HG03108 (cell line): ENCODE results near the gene TCEANC.
"Not testable (repeated sequence)": the region's sequence is repeated elsewhere in the genome, so short reads cannot be mapped to it uniquely, and the experiment has no call there.

Experiments
- ATAC-seq: cut with Tn5 transposase; IDR thresholded peaks from one replicate; pipeline ENCODE4 v1.9.1; 2021; ENCODE audit warnings: moderate library complexity; ENCODE audit not compliant: unreplicated experiment

The TCEANC gene, protein sequence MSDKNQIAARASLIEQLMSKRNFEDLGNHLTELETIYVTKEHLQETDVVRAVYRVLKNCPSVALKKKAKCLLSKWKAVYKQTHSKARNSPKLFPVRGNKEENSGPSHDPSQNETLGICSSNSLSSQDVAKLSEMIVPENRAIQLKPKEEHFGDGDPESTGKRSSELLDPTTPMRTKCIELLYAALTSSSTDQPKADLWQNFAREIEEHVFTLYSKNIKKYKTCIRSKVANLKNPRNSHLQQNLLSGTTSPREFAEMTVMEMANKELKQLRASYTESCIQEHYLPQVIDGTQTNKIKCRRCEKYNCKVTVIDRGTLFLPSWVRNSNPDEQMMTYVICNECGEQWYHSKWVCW

DNA sequence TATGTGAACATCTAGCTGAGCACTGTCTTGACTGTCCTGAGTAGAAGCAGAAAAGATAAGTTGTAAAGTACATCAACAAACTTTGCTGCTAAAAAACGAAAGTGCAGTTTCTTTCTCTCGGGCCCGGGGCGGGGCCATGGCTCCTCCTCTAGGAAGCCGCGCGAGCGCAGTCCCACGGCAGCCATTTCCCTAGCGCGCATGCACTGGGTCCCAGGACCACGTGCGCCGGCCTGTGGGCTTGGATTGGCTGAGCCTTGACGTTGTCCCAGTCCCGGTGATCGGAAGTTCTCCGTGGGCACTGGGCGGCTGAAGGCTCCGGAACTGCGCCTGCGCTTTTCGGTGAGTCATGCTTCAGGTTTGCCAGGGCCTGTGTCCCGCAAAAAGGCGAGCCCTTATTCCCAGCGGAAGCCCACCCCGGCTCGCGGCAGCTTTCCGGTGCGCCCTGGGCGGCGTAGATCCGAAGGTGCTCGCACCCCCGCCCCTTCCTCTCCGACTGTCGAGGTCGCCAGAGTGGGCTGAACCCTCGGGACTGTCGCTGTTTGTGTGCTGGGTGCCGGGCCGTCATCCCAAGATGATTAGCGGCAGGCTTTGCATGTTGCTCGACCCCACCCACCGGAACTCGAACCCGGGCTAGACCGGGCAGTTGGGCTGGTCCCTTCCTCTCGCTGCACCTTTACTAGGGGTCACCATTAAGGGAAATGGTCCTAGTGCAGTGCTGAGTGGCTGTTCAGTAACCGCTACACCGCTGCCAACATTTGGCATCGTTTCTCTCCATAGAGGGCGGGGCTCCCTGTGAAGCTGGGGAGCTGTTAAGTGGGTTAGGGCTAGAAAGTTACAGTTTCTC lies at the start of gene TCEANC:
TCEANC (plus strand) TSS at position 292 of the 844 bp plus-strand sequence. CDS start 9,368 bp downstream, outside the sequence.
- ATAC-seq: peak; percentile 95

DNA sequence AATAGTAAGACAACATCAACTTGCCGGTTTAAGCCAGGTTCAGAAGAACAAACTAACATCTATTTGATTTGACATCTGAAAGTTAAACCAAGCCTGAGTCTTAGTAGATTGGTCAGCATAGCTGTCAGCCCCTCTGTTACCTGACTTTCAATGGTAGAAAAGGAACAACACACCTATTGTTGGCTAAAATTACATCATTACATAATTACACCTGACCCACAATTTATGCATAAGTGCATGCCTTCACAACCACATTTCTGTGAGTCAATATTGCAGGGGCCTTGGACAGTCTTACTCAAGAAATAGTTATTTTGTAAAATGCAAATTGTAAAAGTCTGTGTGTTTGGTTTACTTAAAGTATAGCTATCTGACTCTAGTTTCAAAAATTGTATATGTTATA lies 47.3 kb upstream of the TCEANC start:
- ATAC-seq: no peak

DNA sequence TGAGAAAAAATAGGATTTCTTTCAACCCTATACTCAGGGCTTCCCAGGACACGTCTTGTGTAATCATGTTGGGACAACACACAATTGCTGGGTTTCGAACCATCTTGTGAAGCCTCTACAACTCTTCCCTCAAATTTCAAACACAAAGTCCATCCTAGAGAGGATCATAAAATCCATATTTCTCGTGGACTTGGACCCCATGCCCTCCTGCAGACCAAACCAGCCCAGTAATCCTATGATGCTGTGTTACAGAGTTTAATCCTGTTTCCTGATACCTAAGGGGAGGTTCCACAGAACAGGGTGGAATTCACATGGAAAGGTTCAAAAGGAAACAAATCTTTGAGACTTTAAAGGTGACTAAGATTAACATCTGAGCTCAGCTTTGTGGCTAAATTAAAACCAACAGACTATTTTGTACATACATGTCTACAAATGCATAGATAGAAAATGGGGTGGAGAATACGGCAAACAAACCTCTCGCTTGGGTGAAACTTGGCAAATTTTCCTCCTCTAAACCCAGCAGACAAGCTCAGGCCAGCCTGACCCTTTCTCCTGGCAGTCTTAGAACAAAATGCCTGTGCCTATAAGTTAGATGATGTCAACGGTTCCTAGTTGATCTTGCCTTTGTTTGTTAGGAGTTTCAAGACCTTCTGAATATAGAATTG lies 45.5 kb upstream of the TCEANC start:
- ATAC-seq: no peak

DNA sequence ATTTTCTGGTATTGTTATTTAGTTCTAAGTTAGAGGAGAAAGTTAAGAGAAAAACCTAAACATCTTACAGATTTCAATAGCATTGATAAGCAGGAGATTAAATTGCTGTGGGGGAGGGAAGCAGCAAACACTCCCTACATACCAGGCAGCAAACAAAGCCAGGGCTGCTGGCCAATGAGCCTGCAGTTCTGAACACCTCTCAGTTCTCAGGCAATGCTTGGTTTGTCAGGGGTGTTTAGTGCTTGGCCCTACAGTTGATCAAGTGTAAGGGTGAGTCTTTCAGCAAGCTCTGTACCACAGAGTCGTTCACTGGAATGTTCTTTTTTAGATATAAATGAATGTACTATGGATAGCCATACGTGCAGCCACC lies 45.0 kb upstream of the TCEANC start:
- ATAC-seq: no peak

DNA sequence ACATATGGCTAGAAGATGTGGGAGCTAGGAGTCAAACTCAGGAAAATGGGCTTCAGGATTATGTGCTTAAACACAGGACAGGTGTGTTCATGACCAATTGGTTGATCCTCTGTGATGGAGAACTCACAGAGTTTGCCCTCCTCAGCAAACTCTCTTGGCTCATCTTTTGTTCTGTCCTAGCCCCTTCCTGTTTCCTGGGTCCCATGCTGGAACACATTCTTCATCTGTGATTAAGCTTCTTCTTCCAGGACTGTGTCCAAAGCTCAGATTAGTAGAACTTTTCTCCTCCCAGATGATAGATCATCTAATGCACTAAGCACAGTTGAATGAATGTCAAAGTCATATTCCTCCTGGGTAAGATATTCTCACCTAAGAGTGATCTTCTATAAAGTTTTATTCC lies 38.8 kb upstream of the TCEANC start:
- ATAC-seq: no peak

DNA sequence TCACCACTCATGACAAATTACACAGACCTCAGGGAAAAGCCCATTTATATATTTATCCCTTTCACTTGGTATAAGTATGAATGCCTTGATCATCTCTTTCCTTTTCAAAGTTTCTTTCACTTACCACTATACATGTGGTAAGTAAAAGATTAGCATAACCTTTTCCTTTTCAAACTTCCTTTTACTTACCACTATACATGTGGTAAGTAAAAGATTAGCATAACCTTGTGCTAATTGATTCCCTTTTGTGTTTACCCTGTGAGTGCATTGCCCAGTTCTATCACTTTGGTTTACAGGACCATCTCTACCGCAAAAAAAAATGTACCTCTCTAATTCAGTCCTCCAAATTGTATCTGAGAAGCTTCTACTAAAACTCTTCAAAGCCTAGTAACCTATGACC lies 32.7 kb upstream of the TCEANC start:
- ATAC-seq: peak; percentile 63

DNA sequence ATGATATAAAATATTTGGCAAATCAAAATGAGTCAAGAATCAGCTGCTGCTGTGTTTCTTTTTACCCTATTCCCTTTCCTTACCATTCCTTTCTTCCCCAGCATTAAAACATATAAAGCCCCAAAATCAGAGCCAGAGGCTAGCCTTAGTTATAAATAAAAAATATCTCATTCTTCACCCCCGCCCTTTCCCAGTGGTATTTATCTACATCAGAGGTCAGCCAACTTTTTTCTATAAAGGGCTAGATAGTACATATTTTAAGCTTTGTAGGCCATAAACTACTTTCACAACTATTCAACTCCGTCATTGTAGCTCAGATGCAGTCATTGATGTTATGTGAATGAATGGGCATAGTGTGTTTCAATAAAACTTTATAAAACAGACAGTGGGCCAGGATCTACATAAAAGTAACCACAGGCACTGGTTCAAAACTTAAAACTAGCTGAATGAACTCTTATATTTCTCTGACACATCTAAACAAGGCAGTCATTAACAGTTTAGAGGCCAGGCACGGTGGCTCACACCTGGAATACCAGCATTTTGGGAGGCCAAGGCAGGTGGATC lies 30.5 kb upstream of the TCEANC start:
- no peak for ATAC-seq

DNA sequence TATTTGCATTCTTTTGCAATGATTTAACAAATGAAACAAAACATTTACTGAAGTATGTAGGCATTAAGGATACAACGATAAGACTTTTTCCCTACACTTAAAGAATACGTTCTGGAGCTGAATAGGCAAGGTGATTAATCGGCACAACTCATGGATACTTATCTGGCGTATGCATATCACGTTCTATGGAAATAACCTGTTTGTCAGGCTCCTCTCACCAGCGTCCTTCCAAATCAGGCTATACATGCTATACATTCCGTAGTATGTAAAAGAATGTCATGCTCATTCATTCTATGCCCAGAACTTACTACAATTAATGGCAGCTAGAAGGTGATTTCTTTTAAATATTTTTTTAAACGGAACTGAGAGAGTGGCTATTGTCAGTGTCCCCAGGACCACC lies 25.6 kb upstream of the TCEANC start:
- ATAC-seq: no peak

DNA sequence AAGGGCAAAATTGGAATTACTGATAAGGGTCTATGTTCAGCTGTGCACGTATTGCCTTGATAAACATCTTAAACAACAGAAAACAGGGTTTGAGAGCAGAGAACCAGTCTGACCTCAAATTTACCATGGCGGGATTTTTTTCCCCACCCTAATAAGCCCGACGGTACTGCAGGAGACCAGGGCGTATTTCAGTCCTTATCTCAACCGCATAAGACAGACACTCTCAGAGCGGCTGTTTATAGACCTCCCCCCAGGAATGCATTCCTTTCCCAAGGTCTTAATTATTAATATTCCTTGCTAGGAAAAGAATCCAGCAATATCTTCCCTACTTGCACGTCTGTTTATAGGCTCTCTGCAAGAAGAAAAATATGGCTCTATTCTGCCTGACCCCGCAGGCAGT lies 15.7 kb upstream of the TCEANC start:
- not testable (repeated sequence) for ATAC-seq

DNA sequence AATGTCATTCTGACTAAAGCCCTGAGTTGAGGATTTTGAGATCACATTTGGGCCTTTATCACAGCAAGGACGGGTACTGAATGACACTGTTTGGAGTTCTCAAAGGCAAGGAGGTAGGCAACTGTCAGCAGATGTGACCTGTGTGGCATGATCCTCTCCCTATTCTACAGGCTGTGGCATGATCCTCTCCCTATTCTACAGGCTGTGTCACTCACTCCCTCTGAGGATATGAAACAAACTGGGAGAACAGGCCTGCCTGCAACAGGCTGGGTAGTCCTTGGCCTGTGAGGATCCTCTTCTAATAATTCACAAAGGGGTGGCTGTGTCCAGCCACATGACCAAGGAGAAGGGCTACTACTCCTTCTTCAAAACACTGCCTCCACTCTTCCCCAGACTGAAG lies 14.9 kb upstream of the TCEANC start:
- no peak for ATAC-seq

DNA sequence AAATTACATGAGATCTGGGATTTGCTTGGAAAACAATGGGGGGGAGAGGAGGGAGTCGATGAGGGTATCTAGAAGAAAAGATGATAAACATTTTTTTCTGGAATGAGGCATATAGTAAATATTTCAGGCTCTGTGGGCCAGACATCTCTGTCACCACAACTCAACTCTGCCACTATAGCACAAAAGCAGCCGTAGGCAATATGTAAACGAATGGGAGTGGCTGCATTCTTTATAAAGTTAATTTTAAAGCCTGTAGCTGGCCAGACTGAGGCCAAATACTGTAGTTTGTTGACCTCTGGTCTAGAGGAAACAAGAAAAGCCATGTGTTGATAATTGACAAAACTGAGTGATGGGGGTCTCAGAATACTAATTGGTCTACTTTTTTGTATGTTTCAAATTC lies 14.1 kb upstream of the TCEANC start:
- ATAC-seq: no peak

DNA sequence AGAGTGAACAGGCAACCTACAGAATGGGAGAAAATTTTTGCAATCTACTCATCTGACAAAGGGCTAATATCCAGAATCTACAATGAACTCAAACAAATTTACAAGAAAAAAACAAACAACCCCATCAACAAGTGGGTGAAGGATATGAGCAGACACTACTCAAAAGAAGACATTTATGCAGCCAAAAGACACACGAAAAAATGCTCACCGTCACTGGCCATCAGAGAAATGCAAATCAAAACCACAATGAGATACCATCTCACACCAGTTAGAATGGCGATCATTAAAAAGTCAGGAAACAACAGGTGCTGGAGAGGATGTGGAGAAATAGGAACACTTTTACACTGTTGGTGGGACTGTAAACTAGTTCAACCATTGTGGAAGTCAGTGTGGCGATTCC lies 11.3 kb upstream of the TCEANC start:
- not testable (repeated sequence) for ATAC-seq

DNA sequence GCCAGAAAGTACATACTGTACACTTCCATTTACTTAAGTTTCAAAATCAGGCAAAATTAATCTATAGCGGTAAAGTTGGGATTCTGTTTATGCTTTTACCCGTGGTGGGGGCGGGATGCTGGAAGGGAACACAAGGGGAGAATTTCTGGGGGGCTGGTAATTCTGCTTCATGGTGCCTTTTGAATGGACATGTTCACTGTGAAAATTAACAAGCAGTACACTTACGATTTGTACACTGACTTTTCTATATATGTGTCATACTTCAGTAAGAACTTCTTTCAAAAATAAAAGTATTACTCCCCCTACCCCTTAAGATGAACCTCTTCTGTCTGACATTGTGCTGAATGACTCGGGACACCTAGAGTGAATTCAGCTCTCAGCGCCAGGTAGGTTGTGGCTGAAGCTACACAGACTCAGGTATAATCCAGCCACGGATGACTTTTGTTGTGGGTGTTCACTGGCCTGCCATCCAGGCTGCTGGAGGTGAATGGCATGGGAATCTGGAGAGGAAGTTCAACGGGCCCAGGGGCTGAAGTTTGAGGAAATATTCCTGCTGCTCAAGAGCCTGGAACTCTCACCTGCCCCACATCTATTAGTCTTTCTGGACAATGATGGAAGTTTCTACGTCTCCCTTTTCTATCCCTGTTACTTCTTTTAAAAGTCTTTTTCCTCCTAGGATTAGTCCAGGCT lies 7.3 kb upstream of the TCEANC start:
- no peak for ATAC-seq

DNA sequence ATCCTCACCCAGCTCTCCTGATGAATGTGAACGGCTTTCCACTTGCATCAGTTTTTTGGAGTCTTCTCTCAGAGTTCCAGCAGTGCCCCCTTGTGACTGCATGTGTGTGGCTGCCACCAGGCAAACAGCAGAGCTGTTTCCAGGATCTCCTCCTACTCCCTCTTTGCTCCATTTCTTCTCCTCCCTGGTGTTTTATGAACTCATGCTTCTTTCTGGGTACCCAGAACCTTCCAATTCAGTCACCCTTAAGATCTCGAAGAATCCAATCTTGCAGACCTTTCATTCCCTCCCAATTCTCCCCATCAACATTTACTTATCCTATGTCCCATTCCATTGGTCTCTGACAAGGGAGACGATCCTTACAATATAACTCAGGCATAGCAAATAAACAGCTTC lies 6.8 kb upstream of the TCEANC start:
- no peak for ATAC-seq

DNA sequence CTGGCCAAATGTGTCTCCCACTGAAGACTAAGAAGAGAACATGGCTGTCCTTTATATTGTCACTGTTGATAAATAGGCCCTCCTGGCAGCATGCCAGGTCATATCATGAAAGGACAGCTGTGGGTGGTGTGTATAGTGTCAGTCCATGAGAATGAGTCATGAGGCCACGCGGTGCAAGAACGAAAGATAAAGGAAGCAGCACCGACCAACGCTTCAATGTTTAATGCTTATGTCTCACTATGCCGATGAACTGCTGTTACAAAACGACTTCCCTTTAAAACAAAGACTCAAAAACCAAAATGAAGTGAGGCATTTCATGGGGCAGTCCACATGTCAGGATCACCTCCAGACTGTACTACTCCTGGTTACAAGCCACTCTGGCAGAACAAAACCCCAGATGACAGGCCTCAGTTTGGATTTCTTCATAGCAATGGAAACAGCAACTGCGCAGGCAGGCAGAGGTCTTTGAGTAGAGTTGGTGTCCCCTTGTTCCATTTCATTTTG lies 5.2 kb upstream of the TCEANC start:
- ATAC-seq: no peak

DNA sequence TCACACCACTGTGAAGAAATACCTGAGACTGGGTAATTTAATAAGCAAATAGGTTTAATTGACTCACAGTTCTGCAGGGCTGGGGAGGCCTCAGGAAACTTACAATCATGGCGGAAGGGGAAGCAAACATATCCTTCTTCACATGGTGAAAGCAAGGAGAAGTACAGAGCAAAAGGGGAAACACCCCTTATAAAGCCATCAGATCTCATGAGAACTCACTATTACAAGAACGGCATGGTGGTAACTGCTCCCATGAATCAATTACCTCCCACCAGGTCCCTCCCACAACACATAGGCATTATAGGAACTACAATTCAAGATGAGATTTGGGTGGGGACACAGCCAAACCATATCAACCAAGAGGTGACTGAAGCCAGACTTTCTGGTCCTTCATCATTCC lies 4.6 kb upstream of the TCEANC start:
- not testable (repeated sequence) for ATAC-seq

DNA sequence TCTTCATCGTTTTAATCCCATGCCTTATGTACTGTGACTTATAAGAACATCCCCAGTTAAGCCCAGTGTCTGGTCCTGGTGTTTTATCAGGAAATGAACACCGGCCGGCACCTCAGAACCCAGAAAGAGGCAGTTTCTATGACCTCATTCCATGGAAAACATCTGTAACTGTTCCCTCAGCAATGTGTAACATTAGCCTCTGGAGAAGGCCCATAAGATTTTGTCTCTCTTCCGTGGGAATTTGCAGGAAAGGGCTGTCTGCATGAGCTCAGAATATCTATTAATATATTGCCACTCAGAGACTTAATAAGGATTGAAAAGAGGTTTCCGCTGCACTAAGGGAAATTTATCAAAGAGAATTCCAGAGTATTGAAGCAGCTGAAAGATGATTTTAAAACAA lies 3.1 kb upstream of the TCEANC start:
- no peak for ATAC-seq

DNA sequence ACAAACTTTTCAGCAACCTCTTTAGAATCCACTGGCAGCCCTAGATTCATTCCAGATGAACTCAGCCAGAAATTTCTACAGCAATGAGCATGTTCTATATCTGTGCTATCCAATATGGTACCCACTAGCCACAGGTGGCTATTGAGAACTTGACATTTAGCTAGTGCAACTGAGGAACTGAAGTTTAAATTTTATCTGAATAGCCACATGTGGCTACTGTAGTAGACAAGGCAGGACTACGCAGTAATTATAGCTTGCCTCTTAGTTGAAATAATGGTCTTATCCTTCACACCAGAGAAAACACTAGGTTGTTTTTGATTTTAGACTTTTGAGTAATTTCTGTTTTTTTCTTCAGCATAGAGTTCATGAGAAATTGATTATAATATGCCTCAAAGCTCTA lies 2.6 kb upstream of the TCEANC start:
- no peak for ATAC-seq

DNA sequence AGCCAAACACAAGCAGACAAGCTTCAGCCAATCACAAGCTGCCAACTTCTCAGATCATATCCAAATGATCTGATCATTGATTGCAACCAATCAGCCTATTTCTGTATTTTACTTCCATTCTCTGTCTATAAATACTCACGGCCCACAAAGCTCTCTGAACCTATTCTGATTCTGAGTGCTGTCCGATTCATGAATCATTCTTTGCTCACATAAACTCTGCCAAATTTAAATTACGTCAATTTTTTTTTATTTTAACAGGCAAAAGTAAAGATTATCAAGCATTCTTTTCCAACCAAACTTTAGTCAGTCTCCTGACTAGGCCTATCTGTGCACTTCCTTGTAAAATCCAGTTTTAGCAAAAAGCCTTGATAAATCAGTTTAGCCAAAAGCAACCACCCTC lies 1.8 kb upstream of the TCEANC start:
- ATAC-seq: no peak

DNA sequence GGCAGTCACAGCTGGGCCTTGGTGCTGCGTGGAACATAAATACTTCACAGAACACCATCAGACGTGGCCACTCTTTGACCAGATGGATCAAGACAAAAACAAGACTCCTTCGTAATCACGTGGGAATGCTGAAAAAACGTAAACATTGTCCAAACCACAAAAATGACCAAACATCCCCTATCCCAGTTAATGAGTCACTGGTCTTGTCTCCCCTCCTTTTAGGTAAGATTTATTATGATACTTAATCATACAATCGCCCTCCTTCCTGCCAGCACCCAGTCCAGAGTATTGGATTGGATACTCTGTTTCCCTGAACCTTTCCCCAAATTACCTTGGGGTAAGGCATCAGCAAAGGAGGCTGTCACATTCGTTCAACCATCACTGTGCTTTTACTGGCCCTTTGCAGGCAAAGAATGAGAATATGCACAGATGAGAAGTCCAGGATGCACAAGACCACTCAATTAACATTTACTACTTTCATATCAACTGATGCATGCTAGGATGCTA lies 601 bp upstream of the TCEANC start:
- no peak for ATAC-seq

DNA sequence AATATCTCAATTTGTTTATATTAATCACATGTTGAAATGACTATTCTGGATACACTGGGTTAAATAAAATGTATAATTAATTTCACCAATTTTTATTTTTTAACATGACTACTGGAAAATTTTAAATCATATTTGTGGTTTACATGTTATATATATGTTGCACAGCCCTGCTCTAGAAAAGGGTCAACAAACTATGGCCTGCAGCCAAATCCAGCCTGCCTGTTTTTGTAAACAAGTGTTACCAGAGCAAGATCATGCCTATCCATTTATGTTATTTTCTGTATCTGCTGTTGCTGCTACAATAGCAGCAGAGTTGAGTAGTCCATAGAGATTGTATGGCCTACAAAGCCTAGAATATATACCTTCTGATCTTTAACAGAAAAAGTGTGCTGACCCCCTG lies 1.2 kb downstream of the TCEANC start:
- no peak for ATAC-seq
